Measurements from ENCODE around the gene ZSCAN22.
"Not testable (repeated sequence)": the region's sequence is repeated elsewhere in the genome, so short reads cannot be mapped to it uniquely, and the experiment has no call there.

ZSCAN22 gene

DNA sequence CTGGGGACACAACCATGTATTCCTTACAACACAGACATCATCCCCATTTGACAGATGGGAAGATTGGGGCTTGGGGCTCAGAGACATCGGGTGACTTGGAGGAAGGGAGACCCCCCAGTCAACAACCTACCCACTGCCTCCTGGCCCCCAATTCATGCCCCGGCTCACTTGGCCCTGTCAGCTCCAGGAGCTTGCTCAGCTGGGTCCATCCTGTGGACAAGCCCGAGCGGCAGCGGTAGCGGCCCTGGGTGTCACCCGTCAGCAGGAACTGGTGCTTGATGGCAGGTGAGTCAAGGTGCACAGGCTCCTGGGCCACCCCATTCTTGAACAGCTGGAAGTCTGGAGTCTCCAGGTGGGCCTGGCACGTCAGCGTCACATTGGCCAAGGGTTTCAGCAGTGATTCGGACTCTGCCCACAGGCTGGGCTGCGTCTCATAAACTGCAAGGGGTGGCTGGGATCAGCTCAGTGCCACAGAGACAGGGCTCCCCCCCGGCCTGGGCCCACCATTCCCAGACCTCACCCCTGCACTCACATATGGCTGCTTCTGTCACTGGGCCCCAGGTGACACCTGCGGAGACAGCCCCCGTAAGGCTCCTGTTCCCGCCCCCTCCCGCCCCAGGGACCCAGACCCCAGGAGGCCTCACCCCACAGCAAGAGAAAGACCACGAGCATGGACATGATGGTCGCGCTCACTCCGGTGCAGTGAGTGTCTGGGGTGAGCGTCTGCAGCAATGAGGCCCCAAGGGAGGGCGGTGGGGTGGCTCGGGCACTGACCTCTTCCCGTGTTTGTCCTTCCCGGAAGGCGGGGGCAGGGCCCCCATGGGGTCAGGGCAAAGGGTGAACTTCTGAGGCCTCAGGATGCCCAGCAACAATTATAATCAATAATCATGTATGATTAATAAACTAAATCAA lies 26.2 kb downstream of the ZSCAN22 start, which contains the start of gene A1BG:
Gene A1BG, minus strand, starts transcription at position 733 of the 912 bp plus-strand sequence. Its CDS starts 55 bp downstream, at position 678.
- DNase-seq = no peak

- DNase-seq = no peak
These were observed 27.1 kb downstream of the ZSCAN22 start for GRCh38 chr19:58353717-58354477.

DNA sequence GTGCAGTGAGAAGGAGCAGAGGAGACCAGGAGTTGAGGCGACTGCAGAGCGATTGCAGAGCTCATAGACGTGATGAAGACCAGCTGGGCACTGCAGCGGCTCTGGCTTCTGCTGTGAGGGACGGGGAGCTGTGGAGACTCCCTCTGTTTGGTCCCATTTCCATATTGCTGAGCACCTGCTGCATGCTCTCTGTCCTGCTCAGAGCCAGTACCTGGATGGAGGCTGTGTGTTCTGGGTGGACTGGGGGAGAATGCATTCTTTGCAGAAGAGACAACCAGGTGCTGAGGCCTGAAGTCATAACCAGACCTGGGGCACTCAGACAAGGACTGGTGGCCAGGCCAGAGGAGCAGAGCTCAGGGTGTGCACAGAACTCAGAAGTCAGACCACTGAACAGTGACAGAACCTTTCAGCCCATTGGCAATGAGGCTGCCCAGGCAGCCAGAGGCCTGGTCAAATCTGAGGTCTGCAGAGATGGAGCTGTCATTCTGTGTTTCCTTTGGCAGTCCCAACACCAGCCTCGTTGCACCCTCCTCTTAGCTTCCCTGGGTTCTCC lies 27.8 kb downstream of the ZSCAN22 start:
- no peak for DNase-seq

DNA sequence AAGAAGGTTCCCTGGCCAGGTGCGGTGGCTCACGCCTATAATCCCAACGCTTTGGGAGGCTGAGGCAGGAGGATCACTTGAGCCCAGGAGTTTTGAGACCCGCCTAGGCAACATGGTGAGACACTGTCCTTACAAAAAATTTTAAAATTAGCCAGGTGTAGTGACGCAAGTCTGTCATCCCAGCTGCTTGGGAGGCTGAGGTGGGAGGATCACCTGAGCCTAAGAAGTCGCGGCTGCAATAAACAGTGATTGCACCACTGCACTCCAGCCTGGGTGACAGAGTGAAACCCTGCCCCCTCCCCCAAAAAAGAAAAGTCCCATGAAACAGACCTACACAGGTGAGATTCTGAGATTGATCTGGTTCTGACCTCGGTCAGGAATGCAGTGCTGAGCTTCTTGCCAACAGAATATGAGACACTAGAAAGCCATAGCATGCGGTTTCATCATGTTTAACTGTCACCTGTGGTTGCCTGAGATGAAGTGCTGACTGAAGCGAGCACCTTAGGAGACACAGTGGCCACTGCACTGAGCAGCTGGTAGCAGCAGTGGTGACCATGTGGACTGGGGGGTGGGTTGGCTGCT lies 28.5 kb downstream of the ZSCAN22 start:
- DNase-seq = no peak

DNA sequence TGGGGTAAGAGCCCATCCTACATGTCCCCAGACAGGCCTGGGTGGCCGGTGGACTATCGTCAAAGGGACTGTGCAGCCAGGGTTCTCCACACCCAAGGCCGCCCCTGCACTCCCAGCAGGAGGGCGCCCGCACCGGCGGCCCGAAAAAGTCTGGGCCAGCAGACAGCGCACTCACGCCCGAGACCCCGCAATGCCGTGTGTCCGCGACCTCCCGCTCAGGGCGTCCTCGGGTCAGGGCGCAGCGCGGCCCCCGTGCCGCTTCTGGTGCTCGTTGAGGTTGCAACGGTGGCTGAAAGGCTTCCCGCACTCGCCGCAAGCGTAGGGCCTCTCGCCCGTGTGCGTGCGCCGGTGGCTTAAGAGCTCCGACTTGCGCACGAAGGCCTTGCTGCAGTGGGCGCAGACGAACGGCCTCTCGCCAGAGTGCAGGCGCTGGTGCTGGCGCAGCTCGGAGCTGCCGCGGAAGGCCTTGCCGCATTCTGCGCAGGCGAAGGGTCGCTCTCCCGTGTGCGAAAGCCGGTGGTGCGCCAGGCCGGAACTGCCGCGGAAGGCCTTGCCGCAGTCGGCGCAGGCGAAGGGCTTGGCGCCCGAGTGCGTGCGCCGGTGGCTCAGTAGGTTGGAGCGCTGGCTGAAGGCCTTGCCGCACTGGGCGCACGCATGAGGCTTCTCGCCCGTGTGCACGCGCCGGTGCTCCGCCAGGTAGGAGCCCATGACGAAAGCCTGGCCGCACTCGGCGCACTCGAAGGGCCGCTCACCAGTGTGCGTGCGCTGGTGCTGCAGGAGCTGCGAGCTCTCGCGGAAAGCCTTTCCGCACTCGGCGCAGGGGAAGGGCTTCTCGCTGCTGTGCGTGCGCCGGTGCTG lies 29.3 kb downstream of the ZSCAN22 start:
- DNase-seq = no peak

- no peak for DNase-seq
These were observed 30.1 kb downstream of the ZSCAN22 start for GRCh38 chr19:58356766-58357480.

GRCh38 chr19:58357481-58358145 lies 30.8 kb downstream of the ZSCAN22 start:
- DNase-seq = no peak

GRCh38 chr19:58361900-58362271 lies 35.1 kb downstream of the ZSCAN22 start:
- peak; percentile 41 for DNase-seq

DNA sequence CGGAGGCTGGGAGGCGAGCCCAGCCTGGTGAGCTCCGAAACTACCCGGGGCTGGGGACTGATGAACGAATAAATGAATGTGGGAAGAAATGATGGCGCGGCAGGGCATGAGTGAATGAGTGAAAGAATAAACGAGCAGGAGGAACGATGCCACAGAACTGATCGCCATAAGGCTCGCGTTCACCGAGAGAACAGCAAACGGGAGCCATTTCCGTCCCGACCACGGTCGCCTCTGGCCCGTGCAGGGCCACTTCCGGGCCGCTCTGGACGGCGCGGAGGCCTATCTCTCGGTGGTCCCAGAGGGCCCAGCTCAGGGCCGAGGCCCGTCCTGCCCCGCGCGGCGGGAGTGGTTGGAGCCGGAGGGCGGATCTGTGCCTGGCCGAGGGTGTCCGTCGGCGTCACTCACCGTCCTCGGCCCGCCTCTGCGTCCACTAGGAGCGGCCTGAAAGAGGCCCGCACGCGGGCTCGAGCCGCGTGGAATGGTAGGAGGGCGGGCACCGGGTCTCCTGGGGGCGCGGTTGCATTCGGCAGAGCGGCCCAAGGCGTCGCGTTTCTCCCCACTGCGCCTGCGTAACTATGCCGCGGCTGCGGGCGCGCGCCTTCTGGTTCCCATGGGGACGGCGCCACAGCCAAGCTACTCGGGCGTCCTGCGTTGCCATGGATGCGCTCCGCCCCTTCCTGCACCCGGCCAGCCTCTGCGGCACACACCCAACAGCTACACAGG lies 35.6 kb downstream of the ZSCAN22 start, which contains the start of gene ZNF497:
Gene ZNF497, minus strand, starts transcription at position 480 of the 723 bp plus-strand sequence. CDS start 5,116 bp downstream, outside the sequence.
- peak; percentile 96 for DNase-seq

DNA sequence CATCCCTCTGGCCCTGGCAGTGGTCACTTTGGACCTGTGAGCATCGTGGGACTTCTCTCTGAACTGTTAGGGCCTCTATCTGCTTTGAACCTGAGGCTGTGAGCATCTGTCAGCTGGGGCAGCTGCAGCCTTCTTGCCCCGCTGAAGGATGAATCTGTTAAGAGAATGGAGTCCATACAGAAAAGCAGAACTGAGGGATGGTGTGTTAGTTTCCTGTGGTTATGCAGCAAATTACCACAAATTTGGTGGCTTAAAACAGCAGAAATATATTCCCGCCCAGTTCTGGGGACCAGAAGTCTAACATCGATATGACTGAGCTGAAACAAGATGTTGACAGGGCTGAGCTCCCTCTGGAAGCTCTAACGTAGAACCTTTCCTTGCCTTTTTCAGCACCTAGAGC lies 37.4 kb downstream of the ZSCAN22 start:
- DNase-seq = no peak

GRCh38 chr19:58366585-58367430 lies 40.0 kb downstream of the ZSCAN22 start:
- no peak for DNase-seq

GRCh38 chr19:58367698-58368454 lies 41.1 kb downstream of the ZSCAN22 start:
- no peak for DNase-seq

- DNase-seq = no peak
These were observed 42.0 kb downstream of the ZSCAN22 start for GRCh38 chr19:58368561-58369360.

DNA sequence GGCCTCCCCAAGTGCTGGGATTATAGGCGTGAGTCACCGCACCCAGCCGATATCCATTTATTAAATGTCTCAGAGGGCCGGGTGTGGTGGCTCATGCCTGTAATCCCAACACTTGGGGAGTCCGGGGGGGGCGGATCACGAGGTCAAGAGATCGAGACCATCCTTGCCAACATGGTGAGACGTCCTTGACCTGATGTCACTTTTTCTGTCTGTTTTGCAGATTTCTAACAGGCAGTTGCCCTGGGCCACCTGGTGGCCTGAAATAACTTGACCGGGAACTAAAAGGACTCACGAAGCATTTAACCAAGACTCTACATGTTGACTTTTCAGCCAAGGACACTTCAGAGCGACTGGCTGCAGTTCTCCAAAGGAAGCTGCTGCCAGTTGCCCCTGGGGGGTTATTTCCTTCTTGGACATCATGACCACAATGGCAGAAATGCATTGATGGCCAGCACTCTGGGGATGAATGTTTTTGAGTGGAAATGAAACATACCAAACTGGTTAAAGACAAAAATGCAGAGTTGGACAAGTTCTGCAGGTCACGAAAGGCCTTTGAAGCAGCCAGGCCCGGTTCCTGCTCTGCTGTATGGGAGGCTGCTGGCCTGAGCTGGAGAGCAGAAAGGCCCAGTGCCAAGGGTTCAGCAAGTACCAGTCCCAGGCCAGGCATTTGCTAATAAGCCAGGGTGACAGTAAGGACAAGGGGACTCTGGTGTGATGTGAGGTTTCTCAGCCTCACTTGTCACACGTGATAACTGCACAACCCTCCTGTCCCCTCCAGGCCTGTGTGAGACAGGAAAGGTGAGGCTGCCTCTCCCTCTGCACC lies 45.7 kb downstream of the ZSCAN22 start:
- DNase-seq = no peak

DNA sequence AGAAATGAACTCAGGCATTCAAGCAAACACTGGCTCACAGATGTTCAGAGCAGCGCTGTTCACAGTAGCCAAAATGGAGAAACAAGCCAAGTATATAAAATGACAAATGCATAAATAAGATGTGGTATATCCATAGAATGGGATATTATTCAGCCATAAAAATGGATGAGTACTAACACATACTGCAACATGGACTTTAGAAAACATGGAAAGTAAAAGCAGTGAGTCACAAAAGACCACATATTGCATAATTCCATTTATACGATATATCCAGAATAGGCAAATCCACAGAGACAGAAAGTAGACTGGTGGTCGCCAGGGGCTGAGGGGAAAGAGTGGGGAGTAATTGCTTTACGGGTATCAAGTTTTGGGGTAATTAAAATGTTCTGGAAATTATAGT lies 47.4 kb downstream of the ZSCAN22 start:
- DNase-seq = no peak

DNA sequence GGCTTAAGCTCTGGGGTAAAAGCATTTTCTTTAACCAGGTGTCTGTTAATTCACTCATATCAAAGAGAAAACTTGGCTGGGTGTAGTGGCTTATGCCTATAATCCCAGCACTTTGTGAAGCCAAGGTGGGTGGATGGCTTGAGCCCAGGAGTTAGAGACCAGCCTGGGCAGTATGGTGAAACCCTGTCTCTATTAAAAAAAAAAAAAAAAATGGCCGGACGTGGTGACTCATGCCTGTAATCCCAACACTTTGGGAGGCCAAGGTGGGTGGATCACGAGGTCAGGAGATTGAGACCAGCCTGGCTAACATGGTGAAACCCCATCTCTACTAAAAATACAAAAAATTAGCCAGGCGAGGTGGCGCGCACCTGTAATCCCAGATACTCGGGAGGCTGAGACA lies 49.9 kb downstream of the ZSCAN22 start:
- DNase-seq = not testable (repeated sequence)

DNA sequence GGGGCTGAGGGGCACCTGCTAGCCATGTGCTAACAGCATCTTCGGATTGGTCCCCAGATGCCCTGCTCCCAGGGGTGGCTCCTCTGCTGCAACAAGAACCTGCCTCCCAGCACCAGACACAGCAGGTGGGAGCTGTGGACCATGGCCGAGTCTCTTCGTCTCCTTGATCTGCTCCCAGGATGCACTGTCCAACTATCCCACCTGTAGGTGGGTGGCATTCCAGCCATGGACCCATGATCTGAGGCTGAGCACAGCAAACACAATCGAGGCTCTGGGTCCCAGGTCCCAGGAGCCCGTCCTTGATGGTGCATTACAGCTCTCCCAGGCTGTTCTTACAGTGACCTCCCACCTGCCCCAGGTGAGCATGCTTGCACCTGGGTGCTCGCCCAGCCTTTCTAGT lies 52.5 kb downstream of the ZSCAN22 start:
- DNase-seq = no peak

Measured in NCI-H2029 (cell line).